Ammon's horn (tissue), 1 donor: ENCODE measurements around the gene GSS.
A peak's percentile ranks its signal among the peaks of the same experiment; 100 is the strongest.

Experiments used
- DNase-seq: peaks from one replicate; pipeline ENCODE4 v3.0.0-alpha.2; 2016; ENCODE audit warnings: low spot score

Gene GSS

DNA sequence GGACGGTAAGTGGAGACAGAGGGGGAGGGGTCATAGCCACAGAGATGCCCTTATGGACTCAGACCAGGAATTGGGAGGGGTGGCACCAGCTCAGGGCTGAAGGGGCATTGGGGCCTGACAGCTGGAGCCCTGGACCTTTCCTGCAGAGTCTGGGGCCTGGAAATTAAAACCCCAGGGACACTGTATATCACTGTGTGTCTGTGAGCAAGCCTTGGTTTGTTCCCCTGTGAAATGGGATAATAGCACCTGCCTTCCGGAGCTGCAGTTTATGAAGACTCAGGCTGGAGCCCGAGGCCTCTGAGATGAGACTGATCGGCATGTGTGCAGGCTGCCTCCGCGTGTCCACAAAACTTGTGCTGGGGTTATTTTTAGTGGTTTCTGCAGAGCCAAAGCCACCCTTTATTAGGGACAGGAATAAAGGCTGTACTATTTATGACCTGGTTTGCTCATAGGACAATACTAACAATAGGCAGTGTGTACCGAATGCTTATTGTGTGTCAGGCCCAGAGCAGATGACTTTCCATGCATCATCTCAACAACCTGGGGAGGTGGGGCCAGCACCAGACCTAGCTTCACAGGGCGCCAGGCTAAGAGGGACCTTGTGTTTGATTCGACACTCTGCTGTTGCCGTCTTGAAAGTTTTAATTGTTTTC lies 22.6 kb upstream of the GSS start:
- no peak for DNase-seq

- DNase-seq, result no peak
Observed at GRCh38 chr20:34977365-34978091, 21.9 kb upstream of the GSS start.

- no peak for DNase-seq
Observed at GRCh38 chr20:34976286-34976685, 20.7 kb upstream of the GSS start.

DNA sequence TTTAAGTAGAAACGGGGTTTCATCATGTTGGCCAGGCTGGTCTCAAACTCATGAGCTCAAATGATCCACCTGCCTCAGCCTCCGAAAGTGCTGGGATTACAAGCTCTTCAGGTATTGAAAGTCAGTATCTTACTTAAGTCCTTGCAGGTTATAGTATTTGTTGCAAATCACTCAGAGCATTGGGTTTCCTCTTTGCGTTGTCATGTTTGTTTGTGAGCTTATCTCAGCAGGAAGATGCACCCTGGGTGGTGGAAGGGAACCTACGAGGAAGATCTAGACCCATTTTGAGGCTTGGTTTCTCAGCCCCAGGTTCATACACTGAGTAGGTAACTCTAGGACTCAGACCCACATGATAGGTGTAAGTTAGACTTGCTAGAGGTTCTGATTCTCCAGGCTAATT lies 18.6 kb upstream of the GSS start:
- DNase-seq, result no peak

GRCh38 chr20:34971561-34972235 lies 16.1 kb upstream of the GSS start:
- no peak for DNase-seq

DNA sequence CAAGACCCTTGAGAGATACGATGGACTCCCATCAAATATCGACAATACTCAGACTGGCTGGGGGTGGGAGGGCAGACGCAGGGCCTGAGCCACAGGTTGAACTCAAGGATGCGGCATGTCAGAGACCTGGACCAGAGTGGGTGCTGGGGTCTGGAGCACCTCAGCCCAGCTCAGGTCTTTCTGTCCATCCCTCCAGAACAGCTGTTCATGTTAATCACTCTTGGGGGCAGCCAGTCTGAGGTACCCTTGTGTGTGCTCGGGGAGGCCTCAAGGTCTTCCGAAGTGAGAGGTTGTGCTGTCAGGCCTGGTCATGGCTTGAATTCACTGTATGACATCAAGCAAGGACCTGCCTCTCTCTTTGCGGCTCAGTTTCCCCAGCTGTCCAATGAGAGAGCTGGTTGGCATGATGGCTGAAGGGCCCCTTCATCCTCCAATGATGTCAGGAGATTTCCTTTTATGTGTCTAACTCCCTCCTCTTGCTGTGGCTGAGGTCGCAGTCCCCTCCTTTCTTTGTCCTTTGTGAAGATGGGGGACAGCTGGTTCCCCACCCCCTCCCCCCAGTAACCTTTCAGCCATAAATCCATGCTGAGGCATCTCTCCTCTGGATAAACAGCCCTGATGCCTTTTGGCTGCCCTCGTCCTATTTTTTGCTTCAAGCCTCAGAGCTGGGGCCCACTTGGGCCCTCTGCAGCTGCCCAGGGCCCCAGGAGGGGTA lies 15.4 kb upstream of the GSS start:
- no peak for DNase-seq

GRCh38 chr20:34970193-34970840 lies 14.7 kb upstream of the GSS start:
- peak; percentile 84 for DNase-seq

DNA sequence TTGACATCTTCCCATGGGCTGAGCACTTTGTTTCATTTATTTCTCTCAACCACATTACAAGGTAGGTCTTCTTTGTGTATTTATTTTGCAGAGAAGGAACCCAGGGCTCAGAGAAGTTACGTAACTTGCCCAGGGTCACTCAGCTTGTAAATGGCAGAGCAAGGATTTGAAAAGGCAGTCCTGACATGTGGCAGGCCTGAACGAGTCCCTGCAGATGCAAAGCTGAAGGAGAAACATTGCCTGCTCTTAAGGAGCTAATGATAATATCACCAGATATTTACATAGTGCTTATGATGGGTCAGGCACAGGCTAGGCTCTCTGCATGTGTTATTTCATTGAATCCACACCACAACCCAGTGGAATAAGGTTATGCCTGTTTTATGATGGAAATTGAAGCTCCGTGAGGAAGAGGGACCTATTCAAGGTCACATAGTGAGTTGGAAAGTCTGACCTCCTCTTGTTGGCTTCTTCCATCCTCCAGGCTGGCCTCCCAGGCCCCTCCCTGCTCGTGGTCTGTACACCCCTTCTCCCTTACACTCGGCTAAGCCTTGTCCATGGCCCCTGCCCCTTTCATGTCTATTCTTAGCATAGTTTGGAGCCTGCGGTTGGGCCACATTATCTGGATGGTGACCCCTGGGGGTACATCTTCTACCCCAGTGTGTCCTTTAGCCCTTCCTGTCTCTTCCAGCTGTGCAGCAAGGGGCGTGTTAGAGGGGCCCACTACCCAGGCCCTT lies 12.6 kb upstream of the GSS start:
- DNase-seq, result no peak

DNA sequence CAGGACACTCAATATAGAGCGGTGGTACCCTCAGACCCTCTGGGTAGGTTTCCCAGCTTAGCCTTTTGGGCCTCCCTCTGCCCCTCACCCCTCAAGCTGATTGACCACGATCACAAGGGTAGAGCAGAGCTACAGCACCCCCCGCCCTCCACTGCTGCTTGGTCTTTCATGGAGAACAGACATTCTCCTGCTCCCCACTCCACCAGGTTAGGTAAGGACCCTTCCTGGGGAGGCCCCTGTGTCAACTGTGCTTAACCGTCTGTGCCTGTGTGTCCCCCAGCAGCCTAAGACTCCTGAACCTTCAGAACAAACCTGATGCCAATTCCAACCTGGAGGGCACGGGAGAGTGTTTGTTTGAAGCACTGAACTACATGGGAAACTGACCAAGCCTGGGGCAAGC lies 11.8 kb upstream of the GSS start:
- no peak for DNase-seq

DNA sequence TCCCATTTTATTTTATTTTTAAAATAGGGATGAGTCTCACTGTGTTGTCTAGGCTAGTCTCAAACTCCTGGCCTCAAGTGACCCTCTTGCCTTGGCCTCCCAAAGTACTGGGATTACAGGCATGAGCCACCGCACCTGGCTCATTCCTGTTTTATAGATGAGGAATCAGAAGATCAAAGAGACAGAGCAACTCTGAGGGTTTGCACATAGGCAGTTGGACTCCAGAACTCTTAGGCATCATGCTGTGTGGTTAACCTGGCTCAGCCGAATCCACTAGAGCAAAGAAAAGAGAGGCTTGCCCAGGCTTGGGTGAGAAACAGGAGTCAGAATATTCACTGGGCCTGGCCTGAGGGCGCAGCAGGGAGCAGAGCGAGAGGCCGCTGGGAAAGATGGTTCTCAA lies 9.4 kb upstream of the GSS start:
- no peak for DNase-seq

DNA sequence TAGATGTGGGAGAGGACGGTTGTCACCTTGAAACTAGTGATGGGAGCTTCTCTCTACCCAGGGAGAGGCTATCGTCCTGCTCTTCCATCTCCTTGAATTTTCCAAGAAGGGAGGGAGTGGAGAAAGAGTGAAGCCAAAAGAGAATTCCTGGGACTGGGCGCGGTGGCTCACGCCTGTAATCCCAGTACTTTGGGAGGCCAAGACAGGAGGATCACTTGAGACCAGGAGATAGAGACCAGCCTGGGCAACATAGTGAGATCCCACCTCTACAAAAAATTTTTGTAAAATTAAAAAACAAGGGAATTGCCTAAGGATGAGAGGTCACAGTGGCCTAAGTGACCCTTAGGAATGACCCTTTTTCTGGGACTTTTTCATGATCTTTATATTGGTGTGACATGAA lies 8.9 kb upstream of the GSS start:
- no peak for DNase-seq

DNA sequence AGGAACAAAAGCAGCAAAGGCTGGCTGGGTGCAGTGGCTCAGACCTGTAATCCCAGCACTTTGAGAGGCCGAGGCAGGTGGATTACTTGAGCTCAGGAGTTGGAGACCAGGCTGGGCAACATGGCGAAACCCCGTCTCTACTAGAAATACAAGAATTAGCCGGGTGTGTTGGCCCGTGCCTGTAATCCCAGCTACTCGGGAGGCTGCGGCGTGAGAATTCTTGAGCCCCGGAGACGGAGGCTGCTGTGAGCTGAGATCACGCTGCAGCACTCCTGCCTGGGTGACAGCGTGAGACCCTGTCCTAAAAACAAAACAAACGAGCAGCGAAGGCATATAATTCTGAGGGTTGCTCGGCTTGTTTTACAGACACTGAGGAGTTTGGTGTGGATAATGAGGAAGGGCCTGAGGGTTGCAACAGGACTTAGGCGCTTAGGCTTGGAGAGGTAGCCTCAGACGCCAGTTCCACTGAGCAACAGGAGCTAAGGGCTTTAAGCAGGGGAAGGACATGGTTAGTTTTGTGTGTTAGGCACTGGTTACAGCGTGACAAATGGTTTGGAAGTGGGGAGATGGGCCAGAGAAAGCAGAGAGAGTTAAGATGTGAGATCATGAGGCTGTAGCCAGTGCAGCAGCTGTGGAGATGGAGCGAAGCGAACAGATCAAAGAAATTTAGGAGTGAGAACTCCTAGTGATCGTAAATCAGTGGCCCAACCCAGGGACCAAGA lies 1.3 kb upstream of the GSS start:
- DNase-seq, result no peak

GRCh38 chr20:34956041-34956458 lies 444 bp upstream of the GSS start:
- no peak for DNase-seq

DNA sequence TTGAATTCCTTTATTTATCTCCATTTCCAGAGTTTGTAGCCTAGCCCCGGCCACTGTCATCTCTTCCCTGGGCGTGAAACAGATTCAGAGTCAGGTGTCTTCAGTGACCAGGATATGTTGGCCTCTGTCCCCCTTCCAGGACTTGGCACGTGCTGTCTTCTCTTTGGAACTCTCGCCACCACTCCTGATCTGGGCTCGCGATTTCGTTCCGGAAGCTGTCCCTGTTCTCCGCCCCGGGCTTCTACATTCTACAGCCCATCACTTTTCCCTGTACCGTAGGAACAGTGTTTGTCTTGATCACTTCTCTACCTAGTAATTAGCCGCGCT lies 739 bp downstream of the GSS start:
- no peak for DNase-seq

- no peak for DNase-seq
Observed at GRCh38 chr20:34953960-34954359, 1.6 kb downstream of the GSS start.

DNA sequence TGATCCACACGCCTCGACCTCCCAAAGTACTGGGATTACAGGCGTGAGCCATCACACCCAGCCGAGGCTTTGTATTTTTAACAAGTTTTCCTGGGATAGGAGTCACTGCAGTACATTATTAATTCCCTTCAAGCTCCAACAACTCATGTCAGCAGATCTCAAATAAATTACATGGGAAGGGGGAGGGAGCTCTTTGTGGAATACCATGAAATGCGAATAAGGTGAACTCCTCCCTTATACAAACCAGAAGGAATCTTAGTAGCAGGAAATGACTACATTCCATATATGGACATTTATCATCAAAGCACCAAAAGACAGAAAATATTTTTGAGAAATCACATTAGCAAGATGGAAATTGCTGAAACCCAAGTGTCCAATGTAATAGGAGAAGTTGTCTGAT lies 2.9 kb downstream of the GSS start:
- no peak for DNase-seq

GRCh38 chr20:34951652-34952051 lies 4.0 kb downstream of the GSS start:
- no peak for DNase-seq

DNA sequence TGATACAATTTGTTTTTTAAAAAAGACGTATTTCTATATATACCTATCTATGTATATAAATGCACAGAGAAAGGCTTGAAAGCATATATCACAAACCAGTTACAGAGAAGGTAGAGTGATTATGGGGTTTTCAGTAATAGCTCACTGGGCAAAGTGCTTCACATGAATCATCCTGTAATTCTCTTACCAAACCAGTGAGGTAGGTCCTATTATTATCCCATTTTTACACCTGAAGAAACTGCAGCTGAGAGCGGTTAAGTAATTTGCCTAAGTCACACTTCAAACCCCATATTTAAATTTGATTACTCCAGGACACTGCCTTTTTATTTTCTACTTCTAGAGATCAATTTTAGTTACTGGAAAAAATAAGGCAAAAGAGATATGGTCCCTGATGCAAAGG lies 4.4 kb downstream of the GSS start:
- no peak for DNase-seq

GRCh38 chr20:34949120-34949519 lies 6.5 kb downstream of the GSS start:
- no peak for DNase-seq

DNA sequence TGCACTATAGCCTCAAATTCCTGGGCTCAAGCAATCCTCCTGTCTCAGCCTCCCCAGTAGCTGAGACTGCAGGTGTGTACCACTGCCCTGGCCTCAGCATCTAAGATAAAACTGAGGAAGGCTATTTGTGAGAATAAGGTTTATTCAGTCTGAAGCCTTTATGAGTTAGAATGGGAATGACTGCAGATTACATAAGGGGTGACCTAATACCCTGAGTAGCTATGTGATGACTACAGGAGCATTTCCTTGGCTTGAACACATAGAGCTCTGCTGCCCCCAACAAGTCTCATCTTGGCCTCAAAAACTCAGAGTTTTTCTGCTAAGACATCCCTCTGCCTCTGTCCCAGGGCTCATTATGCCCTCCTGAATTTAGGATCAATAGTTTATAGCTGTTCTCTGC lies 7.6 kb downstream of the GSS start:
- DNase-seq, result no peak

DNA sequence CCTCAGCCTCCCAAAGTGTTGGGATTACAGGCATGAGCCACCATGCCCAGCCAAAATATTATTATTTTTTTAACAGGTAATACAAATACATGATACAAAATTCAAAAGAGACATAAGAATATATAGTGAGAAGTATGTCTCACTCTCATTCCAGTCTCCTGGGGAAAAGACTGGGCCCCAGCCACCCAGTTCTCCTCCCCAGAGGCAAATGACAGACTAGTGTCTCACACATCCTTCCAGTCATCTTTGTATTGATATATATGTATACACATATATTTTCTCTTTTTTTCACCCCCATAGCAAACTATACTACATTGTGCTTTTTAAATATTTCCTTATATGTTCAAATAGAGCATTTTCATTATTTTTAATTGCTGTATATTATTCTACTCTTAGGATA lies 8.3 kb downstream of the GSS start:
- DNase-seq, result no peak
